Activated CD4-positive, alpha-beta T cell treated with anti-CD3 and anti-CD28 coated beads, Interleukin-10, Interleukin-2, amounts not matched to agents 100 ng/mL and 50 ng/mL, durations not matched to agents 16 hours and 8 hours (primary cell): Measurements from ENCODE around the gene AGXT.

Source experiments
- DNase-seq: peaks from one replicate; pipeline ENCODE4 v3.0.0-alpha.2; 2020

The AGXT gene

GRCh38 chr2:240869956-240870875, 1.6 kb downstream of the AGXT start:
- DNase-seq: no peak

- no peak for DNase-seq
Observed at GRCh38 chr2:240871071-240871958, 2.7 kb downstream of the AGXT start.

- no peak for DNase-seq
Observed at GRCh38 chr2:240872317-240873097, 3.9 kb downstream of the AGXT start.

GRCh38 chr2:240873098-240873788, 4.6 kb downstream of the AGXT start:
- no peak for DNase-seq

GRCh38 chr2:240873805-240874714, 5.4 kb downstream of the AGXT start:
- DNase-seq: no peak

- DNase-seq: no peak
Observed at GRCh38 chr2:240874715-240875227, 6.1 kb downstream of the AGXT start.

- no peak for DNase-seq
Observed at GRCh38 chr2:240875228-240876034, 6.8 kb downstream of the AGXT start.

GRCh38 chr2:240876035-240876474, 7.4 kb downstream of the AGXT start:
- no peak for DNase-seq

GRCh38 chr2:240876475-240877251, 8.0 kb downstream of the AGXT start:
- DNase-seq: no peak

- DNase-seq: no peak
Observed at GRCh38 chr2:240877460-240878340, 9.1 kb downstream of the AGXT start.

- DNase-seq: no peak
Observed at GRCh38 chr2:240878341-240878936, 9.8 kb downstream of the AGXT start.

GRCh38 chr2:240879105-240879504, 10.5 kb downstream of the AGXT start:
- DNase-seq: no peak

- DNase-seq: no peak
Observed at GRCh38 chr2:240881913-240882312, 13.3 kb downstream of the AGXT start.

GRCh38 chr2:240884221-240884620, 15.6 kb downstream of the AGXT start:
- no peak for DNase-seq

GRCh38 chr2:240884745-240885144, 16.1 kb downstream of the AGXT start:
- no peak for DNase-seq

GRCh38 chr2:240885566-240885965, 16.9 kb downstream of the AGXT start:
- no peak for DNase-seq

GRCh38 chr2:240886023-240886565, 17.5 kb downstream of the AGXT start:
- DNase-seq: no peak
